GM21717 (cell line): ENCODE measurements around the gene HAND2.

ENCODE experiments used
- ATAC-seq: cut with Tn5 transposase; IDR thresholded peaks from one replicate; pipeline ENCODE4 v1.9.1; 2021; ENCODE audit warnings: mild to moderate bottlenecking, moderate library complexity; ENCODE audit not compliant: unreplicated experiment

Gene HAND2

DNA sequence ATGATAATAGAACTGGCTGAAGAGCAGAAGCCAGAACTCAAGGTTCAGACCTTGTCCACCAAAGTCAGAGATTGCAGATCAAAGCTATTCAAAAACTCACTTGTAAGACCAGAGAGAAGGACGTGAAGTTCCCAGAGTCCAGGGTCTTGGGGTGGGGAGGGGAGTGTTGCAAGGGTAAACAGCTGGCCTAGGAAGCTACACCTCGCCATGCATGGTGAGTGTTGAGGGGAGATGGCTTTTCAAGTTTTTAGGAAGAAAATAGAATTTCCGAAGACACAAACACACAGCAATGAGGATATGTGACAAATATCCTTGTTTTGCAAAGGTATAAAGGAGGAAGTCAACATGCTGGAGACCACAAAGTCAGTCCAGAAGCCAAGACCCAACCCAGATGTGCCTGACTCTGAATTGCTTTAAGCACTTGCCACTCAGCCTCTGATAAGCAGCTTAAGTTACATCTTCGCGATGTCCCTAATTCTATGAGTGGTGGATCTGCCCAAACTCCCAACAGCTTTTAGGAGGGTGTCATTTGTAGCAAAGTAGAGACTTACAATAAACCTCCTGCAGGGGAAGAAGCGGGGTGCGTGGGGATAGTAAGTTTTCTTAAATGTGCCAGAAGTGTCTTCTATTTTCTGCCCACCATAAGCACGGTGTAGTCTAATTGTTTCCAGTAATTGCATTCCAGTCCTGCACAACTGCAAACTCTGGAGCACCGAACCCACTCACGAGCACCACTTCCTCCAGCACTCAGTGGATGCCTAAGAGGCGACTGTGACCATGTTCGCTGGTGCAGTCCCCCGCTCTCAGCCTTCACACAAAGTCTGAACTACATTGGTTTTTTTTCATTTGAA, 26.5 kb downstream of the HAND2 start:
- ATAC-seq = no peak

DNA sequence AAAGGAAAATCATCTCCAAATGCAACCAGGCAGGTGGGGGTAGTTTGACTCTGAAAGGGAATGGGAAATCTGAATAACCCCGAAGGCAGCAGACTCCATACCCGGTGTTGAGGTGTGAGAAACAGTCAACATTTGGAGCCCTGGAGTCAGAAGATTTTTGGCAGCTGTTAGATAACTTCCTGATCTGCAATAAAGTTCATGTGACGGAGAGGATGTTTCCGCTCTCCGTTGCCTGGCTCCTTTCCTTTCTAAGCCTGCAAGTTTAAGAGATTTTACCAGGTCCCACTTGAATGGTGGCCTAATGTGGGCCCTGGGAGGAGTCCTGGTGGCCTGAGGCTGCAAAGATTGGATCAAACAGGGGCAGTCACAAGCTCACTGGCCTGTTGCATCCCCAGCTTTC, 27.7 kb downstream of the HAND2 start:
- ATAC-seq = no peak

GRCh38 chr4:173501592-173502150, 28.4 kb downstream of the HAND2 start:
- ATAC-seq = no peak

- ATAC-seq = peak; percentile 40
Observed at GRCh38 chr4:173500841-173501591, 29.0 kb downstream of the HAND2 start.

- no peak for ATAC-seq
Observed at GRCh38 chr4:173499658-173500535, 30.1 kb downstream of the HAND2 start.

DNA sequence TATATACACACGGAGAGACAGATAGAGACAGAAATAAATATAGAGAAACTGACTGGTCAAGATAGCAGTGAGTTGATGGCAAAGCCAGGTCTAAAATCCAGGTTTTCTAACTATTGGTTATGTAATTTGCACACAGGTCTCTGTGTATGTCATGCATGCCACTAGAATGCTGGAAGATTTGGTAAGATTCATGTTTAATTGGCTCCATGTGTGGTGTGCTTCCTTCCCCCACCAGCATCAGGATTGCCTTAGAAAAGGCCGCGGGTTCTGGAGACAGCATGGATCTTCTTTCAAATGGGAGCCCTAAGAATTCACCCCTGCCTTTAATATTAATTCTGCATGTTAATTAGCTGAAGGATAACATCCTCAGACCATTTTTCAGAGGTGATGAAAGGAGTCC, 31.3 kb downstream of the HAND2 start:
- ATAC-seq = no peak

DNA sequence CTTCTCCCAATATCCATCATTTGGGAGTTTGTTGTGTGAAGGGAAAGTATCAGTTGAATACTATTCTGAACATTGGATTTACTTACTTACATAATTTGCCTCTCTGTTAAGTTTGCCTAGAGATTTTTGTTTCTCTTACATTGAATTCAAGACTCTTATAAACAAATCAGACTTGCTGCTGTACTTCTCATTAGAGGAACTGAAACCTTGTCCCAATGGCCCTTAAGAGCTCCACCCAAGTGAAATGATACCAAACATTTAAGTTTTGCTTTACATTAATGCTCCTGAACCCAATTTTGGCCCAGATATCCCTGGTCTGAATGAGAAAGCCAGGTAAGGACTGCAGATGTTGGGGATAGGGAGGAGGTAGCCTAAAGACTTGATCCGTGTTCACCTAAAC, 32.0 kb downstream of the HAND2 start:
- peak; percentile 47 for ATAC-seq

DNA sequence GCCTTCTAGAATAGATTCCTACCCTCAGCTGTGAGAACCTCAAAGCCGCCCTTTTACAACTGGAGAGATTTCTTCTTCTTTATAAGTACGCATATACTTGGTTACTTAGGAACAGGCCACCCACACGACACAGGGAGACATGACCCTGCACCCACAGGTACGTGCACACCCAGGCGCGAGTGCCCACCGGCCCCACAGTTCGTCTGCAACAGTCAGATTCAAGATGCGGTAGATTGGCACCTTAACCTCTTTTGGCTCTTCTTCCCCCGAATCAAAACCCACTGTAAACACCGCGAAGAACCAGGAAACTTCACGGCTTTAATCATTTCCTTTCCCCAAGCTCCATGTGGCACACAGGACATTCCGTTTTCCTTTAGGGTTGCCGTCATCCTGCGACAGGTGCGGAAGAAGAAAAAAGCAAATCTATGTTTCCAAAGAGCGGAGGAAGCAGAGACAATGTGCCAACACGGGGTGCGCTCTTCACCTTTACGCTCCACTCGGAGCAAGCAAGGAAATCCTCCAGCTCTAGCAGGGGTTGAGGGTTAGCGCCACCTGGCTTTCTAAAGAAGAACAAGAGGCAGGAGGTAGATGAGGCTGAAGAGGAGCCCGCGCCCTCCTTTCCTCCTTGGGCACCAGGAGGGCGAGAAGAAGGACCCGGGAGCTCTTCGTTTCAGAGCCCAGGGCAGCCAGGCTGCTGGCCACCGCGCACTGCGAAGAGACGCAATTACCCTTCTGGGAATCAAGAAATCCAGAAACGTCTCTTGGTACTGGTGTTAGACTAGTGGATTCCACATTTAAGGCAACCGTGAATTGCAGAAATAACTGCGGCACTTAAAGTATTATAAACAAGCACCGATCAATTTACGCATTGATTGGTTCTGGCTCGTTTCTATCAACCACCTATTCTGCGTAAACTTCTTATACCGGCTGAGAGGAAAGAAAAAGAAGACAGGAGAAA, 35.7 kb downstream of the HAND2 start:
- ATAC-seq = peak; percentile 97

GRCh38 chr4:173493041-173493440, 37.0 kb downstream of the HAND2 start:
- ATAC-seq = no peak

- ATAC-seq = no peak
Observed at GRCh38 chr4:173492315-173492714, 37.7 kb downstream of the HAND2 start.

- no peak for ATAC-seq
Observed at GRCh38 chr4:173490817-173491528, 39.1 kb downstream of the HAND2 start.

DNA sequence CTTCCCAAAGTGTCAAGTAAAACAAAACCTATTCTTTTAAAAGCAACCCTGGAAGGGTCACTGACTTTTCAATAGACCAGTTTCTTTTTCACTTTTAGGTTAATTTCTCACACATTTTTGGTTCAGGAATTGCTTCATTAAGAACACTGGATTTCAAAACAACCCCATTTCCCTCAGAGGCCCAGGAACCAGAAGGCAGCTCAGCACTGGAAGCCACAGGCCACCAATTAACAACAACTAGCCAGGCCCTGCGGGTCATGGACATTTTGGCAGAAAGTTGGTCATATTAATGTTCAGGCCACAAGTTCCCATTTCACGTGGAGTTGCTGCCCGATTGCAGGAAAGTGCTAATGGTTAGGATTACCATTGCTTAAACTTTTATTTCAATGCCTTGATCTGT, 39.8 kb downstream of the HAND2 start:
- ATAC-seq = no peak

GRCh38 chr4:173489514-173489913, 40.5 kb downstream of the HAND2 start:
- ATAC-seq = no peak

DNA sequence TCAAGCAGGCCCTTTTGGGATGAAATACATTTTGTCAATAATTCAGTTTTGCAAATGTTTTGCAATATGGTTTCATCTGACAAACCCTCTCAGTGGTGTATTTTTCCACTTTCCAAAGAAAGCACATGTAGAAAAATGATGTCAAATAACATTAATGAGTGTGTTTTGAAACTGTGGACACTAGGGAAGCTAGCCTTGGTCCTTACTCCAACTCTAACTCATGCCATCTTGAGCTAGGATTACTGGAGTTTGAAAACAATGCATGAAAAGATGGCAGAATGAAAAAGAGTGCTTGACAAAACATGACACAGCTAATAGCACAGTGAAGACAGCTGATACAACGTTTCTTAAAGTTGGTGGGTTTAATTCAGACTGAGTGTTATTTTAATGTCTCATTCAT, 41.4 kb downstream of the HAND2 start:
- ATAC-seq = no peak

GRCh38 chr4:173488074-173488473, 42.0 kb downstream of the HAND2 start:
- no peak for ATAC-seq

DNA sequence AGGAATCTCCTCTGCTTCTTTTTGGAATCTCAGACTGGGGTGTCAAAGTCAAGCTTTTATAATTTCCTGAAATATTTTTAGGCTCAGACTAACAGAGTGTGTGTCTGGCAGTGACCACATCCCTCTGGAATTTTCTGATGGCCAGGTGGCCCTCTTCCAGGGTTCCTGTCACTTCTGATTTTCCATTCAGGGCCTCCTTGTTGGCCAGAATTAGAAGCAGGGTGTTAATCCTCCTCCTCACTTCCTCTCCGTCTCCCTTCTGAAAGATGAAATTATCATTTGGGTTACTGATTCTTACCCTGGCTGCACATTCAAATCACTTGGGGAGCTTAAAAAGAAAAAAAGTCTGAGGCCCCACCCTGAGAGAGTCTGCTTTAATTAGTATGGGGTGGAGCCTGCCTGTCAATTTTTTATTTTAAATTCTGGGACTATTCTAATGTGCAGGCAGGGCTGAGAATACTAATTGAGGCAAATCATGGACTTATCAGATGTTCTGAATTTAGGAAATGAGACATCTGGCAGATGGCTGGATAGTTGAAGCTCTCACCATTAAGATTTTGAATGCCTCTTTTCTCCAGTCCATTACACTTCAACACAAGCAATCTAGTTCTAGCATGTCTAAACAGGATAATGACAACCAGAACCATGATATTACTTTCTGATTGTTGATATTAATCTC, 43.2 kb downstream of the HAND2 start:
- ATAC-seq = no peak

DNA sequence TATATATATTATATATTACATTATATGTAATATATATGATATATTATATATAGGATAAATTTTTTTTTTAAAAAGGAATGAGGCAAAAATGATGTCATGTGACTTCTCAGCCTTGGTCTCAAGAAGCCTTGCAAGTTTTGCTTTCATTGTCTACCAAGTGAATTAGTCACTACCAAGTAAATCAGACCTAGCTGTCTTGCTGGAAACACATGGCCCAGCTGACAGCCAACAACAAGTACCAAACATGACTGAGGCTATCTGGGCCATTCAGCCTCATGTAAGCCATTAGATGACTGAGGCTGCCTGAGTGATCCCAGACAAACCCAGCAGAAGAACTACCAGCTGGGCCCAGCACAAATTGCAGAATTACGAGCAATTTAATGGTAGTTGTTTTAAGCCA, 44.9 kb downstream of the HAND2 start:
- no peak for ATAC-seq

DNA sequence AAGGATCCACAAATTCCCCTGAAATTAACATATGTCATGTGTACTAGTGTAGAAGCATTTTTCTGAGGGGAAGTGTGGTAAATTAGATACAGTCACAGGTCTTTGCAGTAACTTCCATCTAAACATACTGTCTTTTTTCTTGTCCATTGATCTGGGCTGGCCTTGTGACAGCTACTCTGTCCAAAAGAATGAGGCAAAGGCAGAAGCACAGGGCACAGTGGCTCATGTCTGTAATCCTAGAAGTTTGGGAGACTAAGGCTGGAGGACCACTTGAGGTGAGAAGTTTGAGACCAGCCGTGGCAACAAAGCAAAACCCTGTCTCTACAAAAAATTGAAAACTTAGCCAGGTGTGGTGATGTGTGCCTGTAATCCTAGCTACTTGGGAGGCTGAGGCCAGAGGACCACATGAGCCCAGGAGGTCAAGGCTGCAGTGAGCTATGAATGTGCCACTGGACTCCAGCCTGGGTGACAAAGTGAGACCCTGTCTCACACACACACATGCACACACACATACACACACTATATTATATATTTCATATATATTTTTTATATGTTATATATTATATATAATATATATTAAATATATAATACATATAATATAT, 47.6 kb downstream of the HAND2 start:
- ATAC-seq = no peak
